Measurements from ENCODE around the gene GPR150.

The GPR150 gene

GRCh38 chr5:95610546-95610945, 9.3 kb upstream of the GPR150 start:
- Histone ChIP-seq H3K23ac (ENCODE audit: low read length) (no peak overlapping the region), H4K12ac (ENCODE audit: low read depth, low read length) (no peak overlapping the region), H3K27ac (ENCODE audit: low read depth, low read length) (no peak overlapping the region), H3K79me2 (ENCODE audit: control insufficient read depth, insufficient read depth, low read length, poor library complexity) (no peaks in the 10 kb centered on the region), H4K8ac (ENCODE audit: low read depth, low read length) (no peak overlapping the region), H3K4me1 (ENCODE audit: control insufficient read depth in 1 of 2, insufficient read depth in 2 of 2, low read length in 2 of 2) (no peaks in the 10 kb centered on the region), H3K36me3 (ENCODE audit: control insufficient read depth in 1 of 2, insufficient read depth in 2 of 2, low read length in 2 of 2) (no peaks in the 10 kb centered on the region), H3K4me2 (ENCODE audit: low read length) (no peak overlapping the region), H2BK12ac (ENCODE audit: low read length) (no peak overlapping the region), H3K4ac (ENCODE audit: low read depth, low read length) (no peak overlapping the region), H3K79me1 (ENCODE audit: low read length) (no peaks in the 10 kb centered on the region), H2AK5ac (ENCODE audit: low read length) (no peak overlapping the region), H3K4me3 (ENCODE audit: low read depth, low read length) (no peak overlapping the region), H3K27me3 (ENCODE audit: insufficient read depth, low read length) (no peaks in the 10 kb centered on the region), H4K91ac (ENCODE audit: low read depth, low read length) (no peak overlapping the region), H3K9me3 (ENCODE audit: insufficient read depth, low read depth, low read length) (peaks cover 3% of the 10 kb centered on the region), H2BK5ac (ENCODE audit: low read depth, low read length, poor library complexity) (no peak overlapping the region), H3K14ac (ENCODE audit: low read length) (no peak overlapping the region), H3K9ac (ENCODE audit: low read length) (no peak overlapping the region), H3K18ac (ENCODE audit: low read length) (no peak overlapping the region), H2BK120ac (ENCODE audit: insufficient read depth, low read length, poor library complexity) (no peak overlapping the region), H2AFZ (ENCODE audit: insufficient read depth, low read length, poor library complexity) (no peak overlapping the region)
- peak; percentile 89 to 90 for DNase-seq
- no CpG with 5 or more reads among the region's 7 CpGs for WGBS (ENCODE audit: extremely low coverage, insufficient coverage, insufficient read length)

- no peak overlapping the region for H4K91ac ChIP-seq (ENCODE audit: low read depth, low read length)
- no peak overlapping the region for H3K27ac ChIP-seq (ENCODE audit: low read depth, low read length)
- peaks cover 3% of the 10 kb centered on the region for H3K9me3 ChIP-seq (ENCODE audit: insufficient read depth, low read depth, low read length)
- H4K8ac ChIP-seq (ENCODE audit: low read depth, low read length) = no peak overlapping the region
- no peak overlapping the region for H3K23ac ChIP-seq (ENCODE audit: low read length)
- no peak overlapping the region for H3K4me2 ChIP-seq (ENCODE audit: low read length)
- H3K79me1 ChIP-seq (ENCODE audit: low read length) = no peaks in the 10 kb centered on the region
- H2AK5ac ChIP-seq (ENCODE audit: low read length) = no peak overlapping the region
- no peak for DNase-seq
- H3K27me3 ChIP-seq (ENCODE audit: insufficient read depth, low read length) = no peaks in the 10 kb centered on the region
- H2AFZ ChIP-seq (ENCODE audit: insufficient read depth, low read length, poor library complexity) = no peak overlapping the region
- WGBS (ENCODE audit: extremely low coverage, insufficient coverage, insufficient read length) = 100% methylated on average over 1 of the region's 3 CpGs
- H3K14ac ChIP-seq (ENCODE audit: low read length) = no peak overlapping the region
- H2BK120ac ChIP-seq (ENCODE audit: insufficient read depth, low read length, poor library complexity) = no peak overlapping the region
- no peaks in the 10 kb centered on the region for H3K4me1 ChIP-seq (ENCODE audit: control insufficient read depth in 1 of 2, insufficient read depth in 2 of 2, low read length in 2 of 2)
- H4K12ac ChIP-seq (ENCODE audit: low read depth, low read length) = no peak overlapping the region
- H3K9ac ChIP-seq (ENCODE audit: low read length) = no peak overlapping the region
- H3K36me3 ChIP-seq (ENCODE audit: control insufficient read depth in 1 of 2, insufficient read depth in 2 of 2, low read length in 2 of 2) = no peaks in the 10 kb centered on the region
- no peak overlapping the region for H3K4me3 ChIP-seq (ENCODE audit: low read depth, low read length)
- H3K18ac ChIP-seq (ENCODE audit: low read length) = no peak overlapping the region
- H2BK5ac ChIP-seq (ENCODE audit: low read depth, low read length, poor library complexity) = no peak overlapping the region
- no peak overlapping the region for H3K4ac ChIP-seq (ENCODE audit: low read depth, low read length)
- no peaks in the 10 kb centered on the region for H3K79me2 ChIP-seq (ENCODE audit: control insufficient read depth, insufficient read depth, low read length, poor library complexity)
- no peak overlapping the region for H2BK12ac ChIP-seq (ENCODE audit: low read length)
These were observed 8.5 kb upstream of the GPR150 start for GRCh38 chr5:95611396-95611795.

GRCh38 chr5:95613514-95613913, 6.4 kb upstream of the GPR150 start:
- no peak overlapping the region for H4K91ac ChIP-seq (ENCODE audit: low read depth, low read length)
- no CpG with 5 or more reads among the region's 1 CpG for WGBS (ENCODE audit: extremely low coverage, insufficient coverage, insufficient read length)
- no peak overlapping the region for H2AK5ac ChIP-seq (ENCODE audit: low read length)
- H3K4me2 ChIP-seq (ENCODE audit: low read length) = no peak overlapping the region
- no peak overlapping the region for H2BK12ac ChIP-seq (ENCODE audit: low read length)
- no peak overlapping the region for H3K27ac ChIP-seq (ENCODE audit: low read depth, low read length)
- no peak overlapping the region for H4K8ac ChIP-seq (ENCODE audit: low read depth, low read length)
- H3K4ac ChIP-seq (ENCODE audit: low read depth, low read length) = no peak overlapping the region
- H2BK120ac ChIP-seq (ENCODE audit: insufficient read depth, low read length, poor library complexity) = no peak overlapping the region
- H3K79me2 ChIP-seq (ENCODE audit: control insufficient read depth, insufficient read depth, low read length, poor library complexity) = no peaks in the 10 kb centered on the region
- no peaks in the 10 kb centered on the region for H3K36me3 ChIP-seq (ENCODE audit: control insufficient read depth in 1 of 2, insufficient read depth in 2 of 2, low read length in 2 of 2)
- no peak overlapping the region for H2AFZ ChIP-seq (ENCODE audit: insufficient read depth, low read length, poor library complexity)
- H2BK5ac ChIP-seq (ENCODE audit: low read depth, low read length, poor library complexity) = no peak overlapping the region
- H3K4me1 ChIP-seq (ENCODE audit: control insufficient read depth in 1 of 2, insufficient read depth in 2 of 2, low read length in 2 of 2) = no peaks in the 10 kb centered on the region
- no peak overlapping the region for H3K18ac ChIP-seq (ENCODE audit: low read length)
- H3K4me3 ChIP-seq (ENCODE audit: low read depth, low read length) = no peak overlapping the region
- peaks cover 3% of the 10 kb centered on the region for H3K9me3 ChIP-seq (ENCODE audit: insufficient read depth, low read depth, low read length)
- H3K23ac ChIP-seq (ENCODE audit: low read length) = no peak overlapping the region
- no peaks in the 10 kb centered on the region for H3K79me1 ChIP-seq (ENCODE audit: low read length)
- no peak overlapping the region for H4K12ac ChIP-seq (ENCODE audit: low read depth, low read length)
- DNase-seq = peak in 1 of 2 donors; percentile 41
- no peaks in the 10 kb centered on the region for H3K27me3 ChIP-seq (ENCODE audit: insufficient read depth, low read length)
- no peak overlapping the region for H3K14ac ChIP-seq (ENCODE audit: low read length)
- no peak overlapping the region for H3K9ac ChIP-seq (ENCODE audit: low read length)

GRCh38 chr5:95615164-95615467, 4.8 kb upstream of the GPR150 start:
- Histone ChIP-seq H3K14ac (ENCODE audit: low read length) (no peak overlapping the region), H4K12ac (ENCODE audit: low read depth, low read length) (no peak overlapping the region), H3K27ac (ENCODE audit: low read depth, low read length) (no peak overlapping the region), H3K9me3 (ENCODE audit: insufficient read depth, low read depth, low read length) (peaks cover 3% of the 10 kb centered on the region), H3K4me1 (ENCODE audit: control insufficient read depth in 1 of 2, insufficient read depth in 2 of 2, low read length in 2 of 2) (peaks cover 4 to 5% of the 10 kb centered on the region in 2 experiments), H4K8ac (ENCODE audit: low read depth, low read length) (no peak overlapping the region), H3K23ac (ENCODE audit: low read length) (no peak overlapping the region), H3K9ac (ENCODE audit: low read length) (no peak overlapping the region), H2BK120ac (ENCODE audit: insufficient read depth, low read length, poor library complexity) (no peak overlapping the region), H4K91ac (ENCODE audit: low read depth, low read length) (no peak overlapping the region), H3K36me3 (ENCODE audit: control insufficient read depth in 1 of 2, insufficient read depth in 2 of 2, low read length in 2 of 2) (no peaks in the 10 kb centered on the region), H3K4ac (ENCODE audit: low read depth, low read length) (no peak overlapping the region), H2AFZ (ENCODE audit: insufficient read depth, low read length, poor library complexity) (no peak overlapping the region), H2BK5ac (ENCODE audit: low read depth, low read length, poor library complexity) (no peak overlapping the region), H2BK12ac (ENCODE audit: low read length) (no peak overlapping the region), H3K4me2 (ENCODE audit: low read length) (no peak overlapping the region), H3K18ac (ENCODE audit: low read length) (no peak overlapping the region), H3K79me1 (ENCODE audit: low read length) (no peaks in the 10 kb centered on the region), H3K27me3 (ENCODE audit: insufficient read depth, low read length) (peaks cover 15% of the 10 kb centered on the region), H3K4me3 (ENCODE audit: low read depth, low read length) (no peak overlapping the region), H3K79me2 (ENCODE audit: control insufficient read depth, insufficient read depth, low read length, poor library complexity) (no peaks in the 10 kb centered on the region), H2AK5ac (ENCODE audit: low read length) (no peak overlapping the region)
- DNase-seq = no peak
- WGBS (ENCODE audit: extremely low coverage, insufficient coverage, insufficient read length) = no CpG with 5 or more reads among the region's 1 CpG

All from trophoblast cell (in vitro differentiated cells and primary cell).